ENCODE results near the gene CNTN4.

CNTN4 gene

GRCh38 chr3:2711081-2711480, 612.4 kb downstream of the CNTN4 start:
- no peak overlapping the region for H3K4me3 ChIP-seq (ENCODE audit: low read depth, low read length)
- TF ChIP-seq CTCF (IDR thresholded peaks at IDR 0.05; ENCODE audit: low read depth, low read length), result no peak

GRCh38 chr3:2713923-2714322, 615.3 kb downstream of the CNTN4 start:
- TF ChIP-seq CTCF (IDR thresholded peaks at IDR 0.05; ENCODE audit: low read depth, low read length), result no peak
- no peak overlapping the region for H3K4me3 ChIP-seq (ENCODE audit: low read depth, low read length)

- H3K4me3 ChIP-seq (ENCODE audit: low read depth, low read length), result no peak overlapping the region
Measured at GRCh38 chr3:2714834-2715233, 616.2 kb downstream of the CNTN4 start.

GRCh38 chr3:2727101-2727500, 628.4 kb downstream of the CNTN4 start:
- TF ChIP-seq CTCF (IDR thresholded peaks at IDR 0.05; ENCODE audit: low read depth, low read length), result no peak
- no peak overlapping the region for H3K4me3 ChIP-seq (ENCODE audit: low read depth, low read length)

More at GRCh38 chr3:2714834-2715233, 616.2 kb downstream of the CNTN4 start:
- no peak for TF ChIP-seq CTCF (IDR thresholded peaks at IDR 0.05; ENCODE audit: low read depth, low read length)

- no peak for TF ChIP-seq CTCF (IDR thresholded peaks at IDR 0.05; ENCODE audit: low read depth, low read length)
- H3K4me3 ChIP-seq (ENCODE audit: low read depth, low read length), result no peak overlapping the region
Measured at GRCh38 chr3:2727610-2728318, 629.1 kb downstream of the CNTN4 start.

GRCh38 chr3:2731843-2732242, 633.2 kb downstream of the CNTN4 start:
- TF ChIP-seq CTCF (IDR thresholded peaks at IDR 0.05; ENCODE audit: low read depth, low read length), result no peak
- no peak overlapping the region for H3K4me3 ChIP-seq (ENCODE audit: low read depth, low read length)

GRCh38 chr3:2735392-2735894, 636.8 kb downstream of the CNTN4 start:
- no peak for TF ChIP-seq CTCF (IDR thresholded peaks at IDR 0.05; ENCODE audit: low read depth, low read length)

More at GRCh38 chr3:2735392-2735894, 636.8 kb downstream of the CNTN4 start:
- no peak overlapping the region for H3K4me3 ChIP-seq (ENCODE audit: low read depth, low read length)

Measured in WI38 (cell line).